HG02610 (cell line): ENCODE data around the gene ZDHHC4.

Source experiments
- ATAC-seq: cut with Tn5 transposase; IDR thresholded peaks from one replicate; pipeline ENCODE4 v1.9.1; 2021; ENCODE audit warnings: mild to moderate bottlenecking, moderate library complexity; ENCODE audit not compliant: unreplicated experiment

Gene ZDHHC4

GRCh38 chr7:6604458-6604857, 27.2 kb downstream of the ZDHHC4 start:
- no peak for ATAC-seq

DNA sequence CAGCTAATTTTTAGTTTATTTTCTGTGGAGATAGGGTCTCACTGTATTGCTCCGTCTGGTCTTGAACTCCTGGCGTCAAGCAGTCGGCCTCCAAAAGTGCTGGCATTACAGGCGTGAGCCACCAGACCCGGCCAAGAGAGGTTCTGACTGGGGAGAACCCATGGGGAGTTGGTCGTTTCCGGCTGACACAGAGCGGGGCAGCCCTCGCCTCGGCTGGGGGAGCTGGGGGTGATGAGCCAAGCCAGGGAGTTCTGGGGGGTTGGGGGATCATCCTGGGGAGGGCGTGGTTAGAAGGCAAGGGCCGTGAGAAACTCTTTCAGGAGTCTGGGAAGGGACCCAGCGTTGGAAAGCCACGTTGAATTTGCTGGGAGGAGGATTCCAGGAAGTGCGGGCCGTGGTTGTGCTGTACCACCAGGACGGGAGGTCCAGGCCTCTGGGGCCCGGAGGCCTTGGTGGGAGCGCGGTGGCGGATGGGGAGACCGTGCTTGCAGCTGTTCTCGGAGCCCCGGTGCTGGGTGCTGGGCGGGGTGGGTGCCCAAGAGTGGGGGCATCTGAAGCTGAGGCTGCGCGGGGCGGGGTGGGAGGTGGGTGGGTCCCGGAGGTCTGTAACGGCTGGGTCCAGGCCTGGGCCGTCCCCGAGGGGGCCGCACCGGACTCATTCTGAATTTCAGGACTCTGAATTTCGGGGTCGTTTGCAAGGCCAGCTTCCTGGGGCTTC, 29.8 kb downstream of the ZDHHC4 start:
- ATAC-seq, result no peak

DNA sequence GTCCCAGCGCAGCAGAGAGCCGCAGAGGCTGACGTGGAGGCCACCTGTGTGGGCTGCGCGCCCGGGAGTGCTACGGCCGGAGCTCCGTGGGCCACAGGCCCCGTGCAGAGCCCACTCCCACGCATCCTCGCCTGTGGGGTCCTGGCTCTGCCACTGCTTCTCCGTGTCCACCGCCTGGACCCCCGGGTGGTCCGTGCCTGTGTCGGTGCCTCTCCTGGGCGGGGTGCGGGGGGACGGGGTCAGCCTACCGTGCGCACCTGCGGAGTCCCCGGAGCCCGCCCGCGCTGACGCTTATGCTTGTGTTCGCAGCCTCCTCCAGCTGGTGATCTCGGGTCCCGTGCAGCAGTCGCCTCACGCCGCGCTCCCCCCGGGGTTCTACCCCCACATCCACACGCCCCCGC, 30.4 kb downstream of the ZDHHC4 start:
- ATAC-seq, result no peak

- ATAC-seq, result no peak
These were observed 30.8 kb downstream of the ZDHHC4 start for GRCh38 chr7:6608081-6608480.

- no peak for ATAC-seq
These were observed 31.5 kb downstream of the ZDHHC4 start for GRCh38 chr7:6608794-6609193.

GRCh38 chr7:6612819-6613218, 35.6 kb downstream of the ZDHHC4 start:
- ATAC-seq, result no peak

- no peak for ATAC-seq
These were observed 36.5 kb downstream of the ZDHHC4 start for GRCh38 chr7:6613706-6614105.

GRCh38 chr7:6614953-6615722, 37.9 kb downstream of the ZDHHC4 start, which contains the start of gene ZNF853:
Gene ZNF853, plus strand, starts transcription at chr7:6615610. Its CDS starts 565 bp downstream, at chr7:6616175.
- no peak for ATAC-seq

DNA sequence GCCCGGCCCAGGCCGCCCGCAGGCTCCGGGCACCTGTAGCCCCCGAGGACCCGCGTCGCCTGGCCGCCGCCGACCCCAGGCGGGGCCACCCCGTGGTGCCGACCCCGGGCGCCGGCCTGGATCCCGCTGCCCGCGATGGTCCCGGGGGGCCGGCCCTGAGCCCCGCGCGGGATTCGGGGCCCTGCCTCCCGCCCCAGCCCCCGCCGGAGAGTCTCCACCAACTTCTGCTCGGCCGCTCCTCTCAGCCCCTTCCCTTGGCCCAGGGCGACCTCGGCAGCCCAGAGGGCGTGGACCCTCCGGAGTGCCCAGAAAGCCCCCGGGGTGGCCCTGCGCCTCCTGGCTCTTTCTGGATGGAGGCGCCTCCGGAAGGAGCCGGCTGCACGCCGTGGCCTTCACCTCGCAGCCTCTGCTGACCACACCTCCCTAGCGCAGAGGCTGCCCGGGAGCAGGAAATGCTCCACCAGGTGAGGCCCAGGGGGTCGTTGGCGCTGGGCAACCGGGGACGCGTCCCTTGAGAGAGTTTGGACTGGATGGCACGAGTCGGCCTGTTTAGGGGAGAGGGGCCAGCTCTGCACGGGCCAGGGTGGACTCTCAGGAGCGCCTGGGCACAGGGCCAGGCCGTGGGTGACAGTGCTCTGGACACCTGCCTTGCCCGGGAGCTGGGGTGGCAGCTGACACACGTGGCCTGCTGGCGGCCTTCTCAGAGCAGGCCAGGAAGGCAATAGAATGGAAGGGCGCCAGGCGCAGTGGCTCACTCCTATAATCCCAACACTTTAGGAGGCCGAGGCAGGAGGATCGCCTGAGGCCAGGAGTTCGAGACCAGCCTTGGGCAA, 38.7 kb downstream of the ZDHHC4 start:
- ATAC-seq, result no peak

GRCh38 chr7:6616854-6617643, 39.8 kb downstream of the ZDHHC4 start:
- no peak for ATAC-seq

DNA sequence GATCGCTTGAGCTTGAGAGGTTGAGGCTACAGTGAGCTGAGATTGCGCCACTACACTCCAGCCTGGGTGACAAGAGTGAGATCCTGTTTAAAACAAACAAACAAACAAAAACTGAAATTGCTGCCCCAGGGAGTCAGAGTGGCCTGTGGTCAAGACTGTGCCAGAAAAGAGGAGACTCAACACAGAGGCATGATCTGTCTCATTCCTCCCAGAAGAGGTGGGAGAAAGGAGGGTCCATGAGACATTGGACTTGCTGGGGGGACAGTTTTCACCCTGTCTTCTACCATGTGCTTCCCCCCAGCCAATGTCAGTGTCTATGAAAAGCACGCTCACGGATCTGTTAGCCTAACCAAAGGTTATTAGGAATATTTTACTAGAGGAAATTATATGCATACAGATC, 41.4 kb downstream of the ZDHHC4 start:
- no peak for ATAC-seq

- ATAC-seq, result no peak
These were observed 42.7 kb downstream of the ZDHHC4 start for GRCh38 chr7:6619961-6620360.

DNA sequence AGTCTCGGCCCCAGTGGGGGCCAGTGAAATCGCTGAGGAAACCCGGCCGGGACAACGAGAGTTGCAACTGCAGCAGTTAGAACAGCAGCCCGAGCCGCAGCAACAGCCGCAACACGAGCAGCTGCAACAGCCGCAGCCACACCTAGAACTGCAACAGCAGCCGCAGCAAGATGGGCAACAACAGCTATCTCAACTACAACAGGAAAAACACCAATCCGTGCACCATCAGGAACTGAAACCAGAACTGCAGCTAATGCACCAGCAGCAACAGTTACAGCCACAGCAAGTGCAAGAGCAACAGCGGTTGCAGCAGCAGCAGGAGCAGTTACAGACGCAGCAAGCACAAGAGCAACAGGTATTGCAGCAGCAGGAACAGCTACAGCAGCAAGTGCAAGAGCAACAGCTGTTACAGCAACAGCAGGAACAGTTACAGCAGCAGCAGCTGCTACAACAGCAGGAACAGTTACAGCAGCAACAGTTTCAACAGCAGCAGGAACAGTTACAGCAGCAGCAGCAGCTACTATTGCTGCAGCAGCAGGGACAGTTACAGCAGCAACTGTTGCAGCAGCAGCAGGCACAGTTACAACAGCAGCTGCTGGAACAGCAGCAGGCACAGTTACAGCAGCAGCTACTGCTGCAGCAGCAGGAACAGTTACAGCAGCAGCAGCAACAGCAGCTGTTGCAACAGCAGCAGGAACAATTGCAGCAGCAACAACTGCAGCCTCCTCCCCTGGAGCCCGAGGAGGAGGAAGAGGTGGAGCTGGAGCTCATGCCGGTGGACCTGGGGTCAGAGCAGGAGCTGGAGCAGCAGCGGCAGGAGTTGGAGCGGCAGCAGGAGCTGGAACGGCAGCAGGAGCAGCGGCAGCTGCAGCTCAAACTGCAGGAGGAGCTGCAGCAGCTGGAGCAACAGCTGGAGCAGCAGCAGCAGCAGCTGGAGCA, 44.2 kb downstream of the ZDHHC4 start:
- ATAC-seq, result no peak

DNA sequence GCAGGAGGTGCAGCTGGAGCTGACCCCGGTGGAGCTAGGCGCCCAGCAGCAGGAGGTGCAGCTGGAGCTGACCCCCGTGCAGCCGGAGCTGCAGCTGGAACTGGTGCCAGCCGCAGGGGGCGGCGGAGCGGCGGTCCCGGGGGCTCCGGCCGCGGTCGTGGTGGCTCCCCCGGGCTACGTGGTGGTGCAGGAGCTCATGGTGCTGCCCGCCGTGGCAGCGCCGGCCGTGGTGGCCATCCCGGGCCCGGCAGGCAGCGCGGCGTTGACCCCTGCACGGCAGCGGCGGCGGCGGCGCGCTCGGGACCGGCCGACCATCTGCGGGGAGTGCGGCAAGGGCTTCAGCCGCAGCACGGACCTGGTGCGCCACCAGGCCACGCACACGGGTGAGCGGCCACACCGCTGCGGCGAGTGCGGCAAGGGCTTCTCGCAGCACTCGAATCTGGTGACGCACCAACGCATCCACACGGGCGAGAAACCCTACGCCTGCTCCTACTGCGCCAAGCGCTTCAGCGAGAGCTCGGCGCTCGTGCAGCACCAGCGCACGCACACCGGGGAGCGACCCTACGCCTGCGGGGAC, 45.0 kb downstream of the ZDHHC4 start:
- ATAC-seq, result no peak

- ATAC-seq, result no peak
These were observed 46.5 kb downstream of the ZDHHC4 start for GRCh38 chr7:6623589-6624245.

- ATAC-seq, result no peak
These were observed 47.0 kb downstream of the ZDHHC4 start for GRCh38 chr7:6624246-6624611.

DNA sequence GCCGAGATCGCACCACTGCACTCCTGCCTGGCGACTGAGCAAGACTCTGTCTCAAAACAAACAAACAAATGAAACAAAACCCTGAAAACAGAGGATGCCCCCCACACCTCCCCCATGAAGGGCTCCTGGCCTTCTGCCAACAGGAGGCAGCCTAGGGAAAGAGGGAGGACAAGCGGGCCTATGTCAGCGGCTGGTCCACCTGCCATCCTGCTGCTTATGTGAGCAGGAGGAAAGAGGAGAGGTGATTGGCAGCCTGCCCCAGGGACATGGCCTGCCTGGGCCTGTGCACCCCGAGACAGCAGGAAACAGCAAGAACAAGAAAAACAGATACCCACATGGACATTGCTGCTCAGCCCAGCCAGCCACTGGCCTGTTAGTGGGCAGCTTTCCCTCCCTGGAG, 50.8 kb downstream of the ZDHHC4 start:
- ATAC-seq, result no peak

- no peak for ATAC-seq
These were observed 53.0 kb downstream of the ZDHHC4 start for GRCh38 chr7:6630007-6630849.
